ENCODE results near the gene NPC1. TPM values are rescaled to one million over a fixed set of nuclear protein-coding genes. Genes with fewer than 3 reads are reported as not detected.

Gene NPC1
- total RNA-seq, 2 donors from 2014 or later, result 29.9 to 32.3 TPM

- Histone ChIP-seq H3K9me3 (no peaks in the 10 kb centered on the region), H3K27ac (peak overlapping the region; percentile 50), H3K36me3 (no peaks in the 10 kb centered on the region), H3K4me3 (no peak overlapping the region), H3K4me1 (no peaks in the 10 kb centered on the region), H3K27me3 (no peaks in the 10 kb centered on the region), H3K9ac (ENCODE audit: low read depth in 2 of 2, low read length in 2 of 2) (no peak overlapping the region)
- no peak for TF ChIP-seq CTCF (IDR thresholded peaks at IDR 0.05)
- intact Hi-C loops (cut with DNase I), result no loop called here
- DNase-seq, result no peak
Measured at GRCh38 chr18:23573626-23574431, 12.5 kb downstream of the NPC1 start.

- DNase-seq, result no peak
- no peaks in the 10 kb centered on the region for H3K27me3 ChIP-seq
- H3K9me3 ChIP-seq, result no peaks in the 10 kb centered on the region
Measured at GRCh38 chr18:23573020-23573419, 13.3 kb downstream of the NPC1 start.

GRCh38 chr18:23572570-23572969, 13.7 kb downstream of the NPC1 start:
- intact Hi-C loops (cut with DNase I), result no loop called here
- TF ChIP-seq CTCF (IDR thresholded peaks at IDR 0.05), result no peak
- no peaks in the 10 kb centered on the region for H3K4me1 ChIP-seq
- no peaks in the 10 kb centered on the region for H3K9me3 ChIP-seq
- H3K27ac ChIP-seq, result no peak overlapping the region
- no peak for DNase-seq
- H3K27me3 ChIP-seq, result no peaks in the 10 kb centered on the region
- no peak overlapping the region for H3K4me3 ChIP-seq
- peaks cover 5% of the 10 kb centered on the region for H3K36me3 ChIP-seq
- H3K9ac ChIP-seq (ENCODE audit: low read depth in 2 of 2, low read length in 2 of 2), result no peak overlapping the region

More at GRCh38 chr18:23573020-23573419, 13.3 kb downstream of the NPC1 start:
- intact Hi-C loops (cut with DNase I), result no loop called here
- TF ChIP-seq CTCF (IDR thresholded peaks at IDR 0.05), result no peak
- Histone ChIP-seq H3K36me3 (peaks cover under 1% of the 10 kb centered on the region), H3K4me3 (no peak overlapping the region), H3K9ac (ENCODE audit: low read depth in 2 of 2, low read length in 2 of 2) (no peak overlapping the region), H3K27ac (no peak overlapping the region), H3K4me1 (no peaks in the 10 kb centered on the region)

- peaks cover 10% of the 10 kb centered on the region for H3K36me3 ChIP-seq
Measured at GRCh38 chr18:23572012-23572411, 14.3 kb downstream of the NPC1 start.

GRCh38 chr18:23570912-23571504, 15.3 kb downstream of the NPC1 start:
- DNase-seq, result no peak
- Histone ChIP-seq H3K9ac (ENCODE audit: low read depth in 2 of 2, low read length in 2 of 2) (no peak overlapping the region), H3K4me3 (no peak overlapping the region), H3K9me3 (no peaks in the 10 kb centered on the region), H3K27ac (no peak overlapping the region), H3K4me1 (no peaks in the 10 kb centered on the region), H3K27me3 (no peaks in the 10 kb centered on the region), H3K36me3 (peaks cover 11% of the 10 kb centered on the region)
- intact Hi-C loops (cut with DNase I), result no loop called here
- no peak for TF ChIP-seq CTCF (IDR thresholded peaks at IDR 0.05)

More at GRCh38 chr18:23572012-23572411, 14.3 kb downstream of the NPC1 start:
- no peak overlapping the region for H3K9ac ChIP-seq (ENCODE audit: low read depth in 2 of 2, low read length in 2 of 2)
- DNase-seq, result no peak
- H3K4me1 ChIP-seq, result no peaks in the 10 kb centered on the region
- H3K9me3 ChIP-seq, result no peaks in the 10 kb centered on the region
- H3K27me3 ChIP-seq, result no peaks in the 10 kb centered on the region
- no peak overlapping the region for H3K4me3 ChIP-seq
- no peak for TF ChIP-seq CTCF (IDR thresholded peaks at IDR 0.05)
- intact Hi-C loops (cut with DNase I), result no loop called here
- H3K27ac ChIP-seq, result no peak overlapping the region

All from colonic mucosa (tissue), 4 donors.